Activated CD8-positive, alpha-beta T cell treated with anti-CD3 and anti-CD28 coated beads for 36 hours (primary cell): ENCODE results near the gene CDCA5. TPM values are rescaled to one million over a fixed set of nuclear protein-coding genes. Genes with fewer than 3 reads are reported as not detected.

Source experiments
- ATAC-seq: fragments of 200-7000 bp; cut with Tn5 transposase; one replicate; pipeline ENCODE4 v1.10.0; 2021; ENCODE audit warnings: mild to moderate bottlenecking, moderate library complexity
- CTCF ChIA-PET: fragments of 350-600 bp; sonication (Branson Sonifier 250); formaldehyde crosslinking; loops from one replicate; lab custom pipeline; 2021; ENCODE audit warnings: antibody characterized with exemption; lab: Charles Lee
- POLR2A ChIA-PET: fragments of 350-600 bp; sonication (Branson Sonifier 250); formaldehyde crosslinking; loops from one replicate; lab custom pipeline; 2021; ENCODE audit warnings: antibody characterized with exemption; lab: Charles Lee
- DNase-seq: peaks from one replicate; pipeline ENCODE4 v3.0.0-alpha.2; 2020
- H3K27ac Mint-ChIP-seq: one replicate; pipeline ENCODE4 v1.8.0; 2021; ENCODE audit warnings: mild to moderate bottlenecking, mixed read lengths
- H3K27me3 Mint-ChIP-seq: one replicate; pipeline ENCODE4 v1.8.0; 2021; ENCODE audit warnings: mixed read lengths
- H3K36me3 Mint-ChIP-seq: one replicate; pipeline ENCODE4 v1.8.0; 2021; ENCODE audit warnings: low read depth, mixed read lengths
- H3K4me1 Mint-ChIP-seq: one replicate; pipeline ENCODE4 v1.8.0; 2021; ENCODE audit warnings: low read depth, mixed read lengths
- H3K4me3 Mint-ChIP-seq: one replicate; pipeline ENCODE4 v1.8.0; 2021; ENCODE audit warnings: mild to moderate bottlenecking, moderate library complexity, mixed read lengths
- H3K9me3 Mint-ChIP-seq: one replicate; pipeline ENCODE4 v1.8.0; 2021; ENCODE audit warnings: mixed read lengths
- intact Hi-C: fragments of 100-400 bp; cut with micrococcal nuclease; formaldehyde crosslinking; loops from one replicate; pipeline ENCODE4 v1.10.0; 2022
- total RNA-seq, 2 experiments: library from RNA; stranded (reverse); gene quantifications; one replicate each; pipeline ENCODE4 v1.2.3, GENCODE V29; 2021
- TF ChIP-seq, protein P1 (sequence below): fragments of 200-600 bp; IDR thresholded peaks from one replicate; pipeline ENCODE4 v1.8.0; 2022; ENCODE audit warnings: antibody characterized with exemption, mild to moderate bottlenecking

Gene CDCA5
- total RNA-seq, 2 experiments from 2014 or later = 112 TPM

- Mint-ChIP-seq H3K36me3 (peaks cover 49% of the 10 kb centered on the region), H3K4me1 (peaks cover 32% of the 10 kb centered on the region), H3K27ac (no peak overlapping the region), H3K27me3 (no peaks in the 10 kb centered on the region), H3K9me3 (no peaks in the 10 kb centered on the region), H3K4me3 (no peak overlapping the region)
- no peak for DNase-seq
- TF ChIP-seq, protein P1, sequence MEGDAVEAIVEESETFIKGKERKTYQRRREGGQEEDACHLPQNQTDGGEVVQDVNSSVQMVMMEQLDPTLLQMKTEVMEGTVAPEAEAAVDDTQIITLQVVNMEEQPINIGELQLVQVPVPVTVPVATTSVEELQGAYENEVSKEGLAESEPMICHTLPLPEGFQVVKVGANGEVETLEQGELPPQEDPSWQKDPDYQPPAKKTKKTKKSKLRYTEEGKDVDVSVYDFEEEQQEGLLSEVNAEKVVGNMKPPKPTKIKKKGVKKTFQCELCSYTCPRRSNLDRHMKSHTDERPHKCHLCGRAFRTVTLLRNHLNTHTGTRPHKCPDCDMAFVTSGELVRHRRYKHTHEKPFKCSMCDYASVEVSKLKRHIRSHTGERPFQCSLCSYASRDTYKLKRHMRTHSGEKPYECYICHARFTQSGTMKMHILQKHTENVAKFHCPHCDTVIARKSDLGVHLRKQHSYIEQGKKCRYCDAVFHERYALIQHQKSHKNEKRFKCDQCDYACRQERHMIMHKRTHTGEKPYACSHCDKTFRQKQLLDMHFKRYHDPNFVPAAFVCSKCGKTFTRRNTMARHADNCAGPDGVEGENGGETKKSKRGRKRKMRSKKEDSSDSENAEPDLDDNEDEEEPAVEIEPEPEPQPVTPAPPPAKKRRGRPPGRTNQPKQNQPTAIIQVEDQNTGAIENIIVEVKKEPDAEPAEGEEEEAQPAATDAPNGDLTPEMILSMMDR = no peak
- ATAC-seq = no peak
- ChIA-PET POLR2A (interaction anchor here (0.7 to 2.1 kb wide), 4 partner anchors 9 to 32 kb away, joined by 3 to 6 read pairs (median 3); no protein-coding TSS in a partner anchor), CTCF (interaction anchor here (1.1 to 1.8 kb wide), 3 partner anchors 39 to 153 kb away, joined by 3 to 5 read pairs (median 3); partner anchors contain the start of gene PPP2R5B)
- intact Hi-C loops = no loop called here
Measured at GRCh38 chr11:65077451-65077850, 6.4 kb downstream of the CDCA5 start.

DNA sequence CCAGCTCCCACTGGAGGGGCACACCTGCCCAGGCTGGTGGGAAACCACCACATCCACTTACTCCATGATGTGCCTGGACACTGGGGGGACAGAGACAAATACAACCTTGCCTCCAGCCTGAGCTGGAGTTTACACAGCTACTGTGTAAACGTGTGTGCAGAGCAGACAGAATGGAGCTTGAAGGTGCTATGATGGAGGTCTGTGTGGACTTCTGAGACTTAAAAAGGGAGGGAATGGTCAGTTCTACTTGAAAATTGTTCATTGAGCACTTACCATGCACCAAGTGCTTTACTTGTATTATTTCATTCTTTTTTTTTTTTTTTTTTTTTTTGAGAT lies 11.2 kb downstream of the CDCA5 start:
- ATAC-seq = no peak

GRCh38 chr11:65071907-65072630 lies 11.8 kb downstream of the CDCA5 start:
- H3K27ac Mint-ChIP-seq = no peak overlapping the region
- peaks cover 6% of the 10 kb centered on the region for H3K36me3 Mint-ChIP-seq
- no peak for DNase-seq
- H3K27me3 Mint-ChIP-seq = no peaks in the 10 kb centered on the region
- ChIA-PET POLR2A (interaction anchor here (1.2 kb wide), 2 partner anchors 8 to 11 kb away, joined by 3 to 5 read pairs; partner anchors contain the start of gene CDCA5), CTCF (interaction anchor here (1.0 to 1.2 kb wide), 3 partner anchors 58 to 108 kb away, joined by 3 to 4 read pairs (median 3); partner anchors contain the start of gene ARL2)
- no peak for ATAC-seq
- TF ChIP-seq, protein P1 = no peak
- H3K4me3 Mint-ChIP-seq = no peak overlapping the region
- H3K9me3 Mint-ChIP-seq = no peaks in the 10 kb centered on the region
- intact Hi-C loops = no loop called here
- peaks cover 2% of the 10 kb centered on the region for H3K4me1 Mint-ChIP-seq

More for the DNA sequence above, 11.2 kb downstream of the CDCA5 start:
- no peak for DNase-seq
- TF ChIP-seq, protein P1 = no peak
- Mint-ChIP-seq H3K36me3 (peaks cover 12% of the 10 kb centered on the region), H3K27ac (no peak overlapping the region), H3K4me1 (peaks cover 3% of the 10 kb centered on the region), H3K4me3 (no peak overlapping the region), H3K27me3 (no peaks in the 10 kb centered on the region), H3K9me3 (no peaks in the 10 kb centered on the region)
- intact Hi-C loops = no loop called here
- POLR2A ChIA-PET = interaction anchor here (1.2 kb wide), 2 partner anchors 8 to 10 kb away, joined by 3 to 5 read pairs; partner anchors contain the start of gene CDCA5
- CTCF ChIA-PET = interaction anchor here (1.0 to 1.2 kb wide), 3 partner anchors 58 to 107 kb away, joined by 3 to 4 read pairs (median 3); partner anchors contain the start of gene ARL2

DNA sequence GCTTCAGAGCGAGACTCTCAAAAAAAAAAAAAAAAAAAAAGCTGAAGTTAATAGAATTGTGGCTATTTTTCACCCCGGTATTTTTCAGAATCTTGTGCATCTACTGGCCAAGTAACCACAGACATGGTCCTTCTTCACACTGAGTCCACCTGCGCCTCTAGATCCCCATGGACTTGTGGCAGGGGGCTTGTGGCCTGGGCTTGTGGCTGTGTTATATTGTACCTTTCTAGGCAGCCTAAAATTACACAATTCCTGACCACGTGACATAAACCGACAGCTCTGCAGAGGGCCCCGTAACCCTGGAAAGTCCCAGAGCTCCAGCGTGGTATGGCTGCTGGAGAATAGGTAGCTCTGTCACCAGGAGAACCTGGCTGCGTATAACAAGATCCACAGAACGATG lies 14.6 kb downstream of the CDCA5 start:
- TF ChIP-seq, protein P1 = no peak
- no peak for ATAC-seq
- DNase-seq = no peak
- intact Hi-C loops = no loop called here
- POLR2A ChIA-PET = interaction anchor here (1.5 kb wide), 1 partner anchor 8 kb away, joined by 3 read pairs; no protein-coding TSS in a partner anchor
- H3K36me3 Mint-ChIP-seq = no peaks in the 10 kb centered on the region
- H3K9me3 Mint-ChIP-seq = no peaks in the 10 kb centered on the region
- H3K4me1 Mint-ChIP-seq = peaks cover 2% of the 10 kb centered on the region
- no peak overlapping the region for H3K27ac Mint-ChIP-seq
- H3K27me3 Mint-ChIP-seq = no peaks in the 10 kb centered on the region
- no peak overlapping the region for H3K4me3 Mint-ChIP-seq
- CTCF ChIA-PET = interaction anchor here (0.8 to 1.0 kb wide), 2 partner anchors 14 to 287 kb away, joined by 3 to 5 read pairs; no protein-coding TSS in a partner anchor

GRCh38 chr11:65067446-65067845 lies 16.4 kb downstream of the CDCA5 start:
- intact Hi-C loops = no loop called here
- H3K36me3 Mint-ChIP-seq = no peaks in the 10 kb centered on the region
- peaks cover 2% of the 10 kb centered on the region for H3K4me1 Mint-ChIP-seq
- POLR2A ChIA-PET = no interaction called here
- no peak for ATAC-seq
- H3K4me3 Mint-ChIP-seq = no peak overlapping the region
- CTCF ChIA-PET = no interaction called here
- TF ChIP-seq, protein P1 = no peak
- H3K9me3 Mint-ChIP-seq = no peaks in the 10 kb centered on the region
- H3K27me3 Mint-ChIP-seq = no peaks in the 10 kb centered on the region
- H3K27ac Mint-ChIP-seq = no peak overlapping the region
- no peak for DNase-seq
